HG03103 (cell line): Measurements from ENCODE around the gene ALDH3A2.

ENCODE experiments used
- ATAC-seq: cut with Tn5 transposase; IDR thresholded peaks from one replicate; pipeline ENCODE4 v1.9.1; 2021; ENCODE audit warnings: low read depth; ENCODE audit not compliant: unreplicated experiment

The ALDH3A2 gene

GRCh38 chr17:19713901-19714361, 65.4 kb downstream of the ALDH3A2 start:
- no peak for ATAC-seq

- ATAC-seq = no peak
Measured at GRCh38 chr17:19714542-19715411, 66.2 kb downstream of the ALDH3A2 start.

GRCh38 chr17:19716108-19717030, 67.8 kb downstream of the ALDH3A2 start, which contains the start of gene SLC47A2:
Gene SLC47A2, minus strand, starts transcription at chr17:19716584. Its CDS starts 29 bp downstream, at chr17:19716555.
- ATAC-seq = no peak

- no peak for ATAC-seq
Measured at GRCh38 chr17:19717031-19717360, 68.4 kb downstream of the ALDH3A2 start.

GRCh38 chr17:19717411-19717908, 68.9 kb downstream of the ALDH3A2 start:
- ATAC-seq = no peak

GRCh38 chr17:19718041-19718612, 69.6 kb downstream of the ALDH3A2 start:
- ATAC-seq = no peak

- ATAC-seq = no peak
Measured at GRCh38 chr17:19718613-19719354, 70.2 kb downstream of the ALDH3A2 start.

GRCh38 chr17:19719355-19720209, 71.0 kb downstream of the ALDH3A2 start:
- ATAC-seq = no peak

GRCh38 chr17:19720210-19720475, 71.6 kb downstream of the ALDH3A2 start:
- no peak for ATAC-seq

- ATAC-seq = no peak
Measured at GRCh38 chr17:19720631-19721426, 72.3 kb downstream of the ALDH3A2 start.

GRCh38 chr17:19723964-19724363, 75.4 kb downstream of the ALDH3A2 start:
- ATAC-seq = no peak

GRCh38 chr17:19724501-19725420, 76.2 kb downstream of the ALDH3A2 start:
- ATAC-seq = no peak

- no peak for ATAC-seq
Measured at GRCh38 chr17:19725486-19725885, 76.9 kb downstream of the ALDH3A2 start.

- ATAC-seq = no peak
Measured at GRCh38 chr17:19726631-19727376, 78.3 kb downstream of the ALDH3A2 start.
